GM12878 (cell line): Measurements from ENCODE around the gene KIAA0319L. TPM values are rescaled to one million over a fixed set of nuclear protein-coding genes. Genes with fewer than 3 reads are reported as not detected.

Source experiments
- ATAC-seq: fragments of 200-7000 bp; cut with Tn5 transposase; 3 replicates; pipeline ENCODE4 v1.9.1; 2020; ENCODE audit warnings: mild to moderate bottlenecking, moderate library complexity
- BruUV-seq: library from RNA; stranded (reverse); fragments of 400-500 nt; replicated peaks from 2 replicates; lab custom pipeline; 2021; lab: Mats Ljungman, UMichigan
- CTCF ChIA-PET: fragments of 300-600 bp; sonication (Branson Sonifier 250); formaldehyde crosslinking; extraction: SDS; loops from one replicate; lab custom pipeline; 2021; ENCODE audit warnings: inconsistent platforms; lab: Yijun Ruan, JAX
- POLR2A ChIA-PET: fragments of 350-600 bp; formaldehyde crosslinking; extraction: SDS; loops from one replicate; lab custom pipeline; 2021; ENCODE audit warnings: inconsistent platforms; lab: Charles Lee
- RAD21 ChIA-PET: fragments of 300-600 bp; sonication (Branson Sonifier 250); formaldehyde crosslinking; loops from one replicate; lab custom pipeline; 2023; ENCODE audit warnings: antibody characterized with exemption; ENCODE audit not compliant: unreplicated experiment; lab: Charles Lee
- SMC1A ChIA-PET: fragments of 300-600 bp; sonication (Branson Sonifier 250); formaldehyde crosslinking; loops from one replicate; lab custom pipeline; 2023; ENCODE audit not compliant: unreplicated experiment, uncharacterized antibody; lab: Charles Lee
- DNase-seq: peaks from one replicate; pipeline ENCODE4 v3.0.0-alpha.2; 2011; ENCODE audit warnings: low read depth, low spot score
- FAIRE-seq: peaks from 3 replicates; lab custom pipeline; 2011; peaks lifted over from hg19 to GRCh38; lab: Jason Lieb, UNC
- H2AFZ ChIP-seq: 2 replicates; pipeline ENCODE4 v1.6.0; 2011; ENCODE audit warnings: low read depth, low read length, control low read depth; ENCODE audit not compliant: control insufficient read depth
- H3K27ac ChIP-seq: 2 replicates; pipeline ENCODE4 v1.5.1; 2011; ENCODE audit warnings: control low read depth; ENCODE audit not compliant: control insufficient read depth, insufficient read depth
- H3K27me3 ChIP-seq, 2 experiments: replicated peaks in 1 of 2; 2 replicates each; pipeline versions ENCODE4 v1.6.0 to v1.6.1; 2011; ENCODE audit warnings: low read length in 1 of 2; ENCODE audit not compliant: control insufficient read depth in 2 of 2, insufficient read depth in 2 of 2
- H3K36me3 ChIP-seq, 2 experiments: 2 replicates each; pipeline ENCODE4 v1.5.1; 2011; ENCODE audit warnings: low read length in 1 of 2; ENCODE audit not compliant: control insufficient read depth in 2 of 2, insufficient read depth in 2 of 2
- H3K4me1 ChIP-seq: 2 replicates; pipeline ENCODE4 v1.6.1; 2011; ENCODE audit warnings: mild to moderate bottlenecking, low read length, moderate library complexity, mixed read lengths; ENCODE audit not compliant: control insufficient read depth, insufficient read depth
- H3K4me2 ChIP-seq: 2 replicates; pipeline ENCODE4 v1.6.0; 2011; ENCODE audit warnings: control low read depth; ENCODE audit not compliant: control insufficient read depth, insufficient read depth
- H3K4me3 ChIP-seq: fragments of 200-600 bp; sonication (generic); 2 replicates; pipeline ENCODE4 v1.5.1; 2016
- H3K79me2 ChIP-seq: 2 replicates; pipeline ENCODE4 v1.6.0; 2011; ENCODE audit warnings: low read length; ENCODE audit not compliant: control insufficient read depth, insufficient read depth
- H3K9ac ChIP-seq: 2 replicates; pipeline ENCODE4 v1.8.0; 2011; ENCODE audit warnings: low read length, control low read depth, mixed read lengths; ENCODE audit not compliant: control insufficient read depth, insufficient read depth
- H3K9me3 ChIP-seq: replicated peaks from 3 replicates; pipeline ENCODE4 v1.5.1; 2011; ENCODE audit warnings: mild to moderate bottlenecking, low read length; ENCODE audit not compliant: control insufficient read depth, insufficient read depth
- H4K20me1 ChIP-seq: 2 replicates; pipeline ENCODE4 v1.6.0; 2011; ENCODE audit not compliant: control insufficient read depth, insufficient read depth
- CBFB ChIP-seq: IDR thresholded peaks from 2 replicates; pipeline ENCODE4 v1.6.1; 2016; ENCODE audit warnings: antibody characterized with exemption, low read depth
- CBX3 ChIP-seq: fragments of 200-600 bp; sonication (generic); IDR thresholded peaks from 2 replicates; pipeline ENCODE4 v1.6.1; 2016; ENCODE audit warnings: low read depth, borderline replicate concordance
- CEBPB ChIP-seq, 2 experiments: fragments of 150-350 bp in 1 of 2; IDR thresholded peaks; 2 replicates each; pipeline ENCODE4 v1.6.1; 2012 to 2014; ENCODE audit warnings: low read depth in 2 of 2, low read length in 2 of 2, borderline replicate concordance in 1 of 2, inconsistent platforms in 1 of 2
- CHD2 ChIP-seq: IDR thresholded peaks from 2 replicates; pipeline ENCODE4 v1.6.1; 2011; ENCODE audit warnings: low read depth, low read length, improper control_type of control experiment, borderline replicate concordance
- JUND ChIP-seq: IDR thresholded peaks from 2 replicates; pipeline ENCODE4 v1.6.1; 2012; ENCODE audit warnings: low read depth, mild to moderate bottlenecking, low read length, improper control_type of control experiment, moderate library complexity
- PKNOX1 ChIP-seq: fragments of 450-650 bp; IDR thresholded peaks from 2 replicates; pipeline ENCODE4 v1.6.1; 2016; ENCODE audit warnings: mild to moderate bottlenecking
- RAD21 ChIP-seq: IDR thresholded peaks from 2 replicates; pipeline ENCODE4 v1.6.1; 2011; ENCODE audit warnings: mild to moderate bottlenecking, low read depth, low read length, moderate library complexity; ENCODE audit not compliant: insufficient read depth
- RELA ChIP-seq: fragments of 450-650 bp; IDR thresholded peaks from 2 replicates; pipeline ENCODE4 v1.8.0; 2014; ENCODE audit warnings: borderline replicate concordance; ENCODE audit not compliant: partially characterized antibody
- RFX5 ChIP-seq: IDR thresholded peaks from 2 replicates; pipeline ENCODE4 v1.6.1; 2011; ENCODE audit warnings: low read depth, low read length, improper control_type of control experiment
- SMC3 ChIP-seq: IDR thresholded peaks from 2 replicates; pipeline ENCODE4 v1.6.1; 2011; ENCODE audit warnings: low read length, improper control_type of control experiment, borderline replicate concordance
- USF2 ChIP-seq: IDR thresholded peaks from 2 replicates; pipeline ENCODE4 v1.6.1; 2011; ENCODE audit warnings: low read depth, low read length, improper control_type of control experiment, borderline replicate concordance
- YBX1 ChIP-seq: fragments of 450-650 bp; IDR thresholded peaks from 2 replicates; pipeline ENCODE4 v1.6.1; 2016; ENCODE audit warnings: antibody characterized with exemption
- ZSCAN29 ChIP-seq: fragments of 450-650 bp; IDR thresholded peaks from 2 replicates; pipeline ENCODE4 v1.6.1; 2017; ENCODE audit warnings: mild to moderate bottlenecking, moderate library complexity
- ZZZ3 ChIP-seq: IDR thresholded peaks from 2 replicates; pipeline ENCODE4 v1.6.1; 2011; ENCODE audit warnings: low read depth; ENCODE audit not compliant: control insufficient read depth, insufficient read length
- WGBS: methylation state at CpG from one replicate; pipeline ENCODE4 v1.1.6; 2016; ENCODE audit warnings: low lambda C conversion rate; ENCODE audit not compliant: insufficient replicate concordance, insufficient coverage; ENCODE audit errors: missing lambda C conversion rate; 5-methylcytosine and 5-hydroxymethylcytosine counted together
- in situ Hi-C: fragments of 300-500 bp; cut with MboI; formaldehyde crosslinking; loops from 9 replicates; pipeline ENCODE4 v1.14.3; 2018; ENCODE audit warnings: mixed read lengths
- intact Hi-C: fragments of 100-400 bp; cut with micrococcal nuclease; formaldehyde crosslinking; loops from one replicate; pipeline ENCODE4 v1.14.2; 2022; ENCODE audit not compliant: unreplicated experiment
- polyA plus RNA-seq, 11 experiments: library from polyadenylated mRNA; depleted of rRNA in 4 of 11; unstranded in 6 of 11; stranded (reverse) in 5 of 11; fragments of >200 nt; fragmentation: Nextera tagmentation in 4 of 11; fragmentation: Illumina TruSeq in 1 of 11; extraction: Ambion mirVana in 4 of 11; extraction: Trizol in 1 of 11; gene quantifications; 1 replicate in 1 of 11; 2 replicates in 10 of 11; pipeline versions ENCODE4 v1.2.1 to v1.2.3, GENCODE V29; 2011 to 2016; ENCODE audit warnings: inconsistent platforms in 2 of 11, missing spikeins in 2 of 11, low read depth in 1 of 11
- total RNA-seq, 4 experiments: library from RNA; depleted of rRNA in 3 of 4; stranded (reverse); fragments of >200 nt in 3 of 4; fragmentation: Illumina TruSeq in 1 of 4; extraction: Trizol in 1 of 4; gene quantifications; 2 replicates each; pipeline versions ENCODE4 v1.2.1 to v1.2.3, GENCODE V29; 2013 to 2021
- TF ChIP-seq, protein P1 (sequence below): fragments of 450-650 bp; IDR thresholded peaks from 2 replicates; pipeline ENCODE4 v1.6.1; 2017; ENCODE audit warnings: mild to moderate bottlenecking
- TF ChIP-seq, protein P2 (sequence below): IDR thresholded peaks from 2 replicates; pipeline ENCODE4 v1.6.1; 2012; ENCODE audit warnings: low read depth, low read length, improper control_type of control experiment

Gene KIAA0319L
- total and polyA plus RNA-seq, 10 of the 15 experiments (the other 5 are each of a cell fraction or from before 2014, with no cell fraction given), result 2.6 to 57.8 (median 25.4) TPM

GRCh38 chr1:35600593-35600992 lies 43.4 kb upstream of the KIAA0319L start (continued):
- TF ChIP-seq SMC3 (no peak), ZZZ3 (no peak), CEBPB (IDR thresholded peaks at IDR 0.05; ENCODE audit: borderline replicate concordance in 1 of 2, low read depth in 2 of 2, low read length in 2 of 2) (no peak), CHD2 (no peak), USF2 (no peak), RAD21 (no peak)

DNA sequence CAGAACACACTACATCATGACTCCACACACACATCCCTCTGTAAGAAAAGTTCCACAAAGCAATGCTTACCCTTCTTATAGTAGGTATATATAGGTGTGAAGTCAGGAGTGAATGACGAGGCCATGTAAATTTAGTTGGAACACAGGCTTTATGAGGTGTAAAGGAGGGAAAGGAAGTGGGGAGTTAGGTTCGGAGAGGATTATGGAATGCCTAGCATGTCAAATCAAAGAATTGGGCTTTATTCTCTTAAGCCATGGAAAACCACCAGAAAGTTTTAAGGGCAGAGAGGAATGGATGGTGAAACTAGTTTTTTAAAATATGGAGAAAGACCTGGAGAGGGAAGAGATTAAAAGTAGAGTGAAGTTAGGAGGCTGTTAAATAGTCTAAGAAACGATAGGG lies 42.2 kb upstream of the KIAA0319L start:
- no peak overlapping the region for H3K4me2 ChIP-seq
- no peak for FAIRE-seq
- no peaks in the 10 kb centered on the region for H3K27me3 ChIP-seq
- ChIA-PET SMC1A (interaction anchor here (1.0 kb wide), 1 partner anchor 117 kb away, joined by 3 read pairs; no protein-coding TSS in a partner anchor), CTCF (interaction anchor here (0.8 kb wide), 1 partner anchor 116 kb away, joined by 4 read pairs; no protein-coding TSS in a partner anchor), RAD21 (interaction anchor here (1.3 kb wide), 1 partner anchor 116 kb away, joined by 3 read pairs; no protein-coding TSS in a partner anchor), POLR2A (interaction anchor here (0.6 kb wide), 1 partner anchor 144 kb away, joined by 4 read pairs; no protein-coding TSS in a partner anchor)
- no peak overlapping the region for H3K4me3 ChIP-seq
- intact Hi-C loops, result no loop called here
- no peak overlapping the region for H3K9ac ChIP-seq
- peaks cover 9 to 28% of the 10 kb centered on the region in 2 experiments; a peak in 3 of 4 replicates for H3K36me3 ChIP-seq
- no TSS peak for BruUV-seq
- no peak for DNase-seq
- no peak overlapping the region for H2AFZ ChIP-seq
- H4K20me1 ChIP-seq, result no peaks in the 10 kb centered on the region
- H3K4me1 ChIP-seq, result no peaks in the 10 kb centered on the region
- no peaks in the 10 kb centered on the region for H3K79me2 ChIP-seq
- 92% methylated on average over 3 of the region's 3 CpGs for WGBS
- H3K9me3 ChIP-seq, result no peaks in the 10 kb centered on the region
- H3K27ac ChIP-seq, result no peak overlapping the region
- ATAC-seq, result no peak
- in situ Hi-C loops, result no loop called here
- TF ChIP-seq, protein P1, sequence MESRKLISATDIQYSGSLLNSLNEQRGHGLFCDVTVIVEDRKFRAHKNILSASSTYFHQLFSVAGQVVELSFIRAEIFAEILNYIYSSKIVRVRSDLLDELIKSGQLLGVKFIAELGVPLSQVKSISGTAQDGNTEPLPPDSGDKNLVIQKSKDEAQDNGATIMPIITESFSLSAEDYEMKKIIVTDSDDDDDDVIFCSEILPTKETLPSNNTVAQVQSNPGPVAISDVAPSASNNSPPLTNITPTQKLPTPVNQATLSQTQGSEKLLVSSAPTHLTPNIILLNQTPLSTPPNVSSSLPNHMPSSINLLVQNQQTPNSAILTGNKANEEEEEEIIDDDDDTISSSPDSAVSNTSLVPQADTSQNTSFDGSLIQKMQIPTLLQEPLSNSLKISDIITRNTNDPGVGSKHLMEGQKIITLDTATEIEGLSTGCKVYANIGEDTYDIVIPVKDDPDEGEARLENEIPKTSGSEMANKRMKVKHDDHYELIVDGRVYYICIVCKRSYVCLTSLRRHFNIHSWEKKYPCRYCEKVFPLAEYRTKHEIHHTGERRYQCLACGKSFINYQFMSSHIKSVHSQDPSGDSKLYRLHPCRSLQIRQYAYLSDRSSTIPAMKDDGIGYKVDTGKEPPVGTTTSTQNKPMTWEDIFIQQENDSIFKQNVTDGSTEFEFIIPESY, result no peak
- TF ChIP-seq RFX5 (no peak), RELA (no peak), CBX3 (no peak), CBFB (no peak), YBX1 (no peak), JUND (no peak), PKNOX1 (no peak), ZSCAN29 (no peak)
- TF ChIP-seq, protein P2, sequence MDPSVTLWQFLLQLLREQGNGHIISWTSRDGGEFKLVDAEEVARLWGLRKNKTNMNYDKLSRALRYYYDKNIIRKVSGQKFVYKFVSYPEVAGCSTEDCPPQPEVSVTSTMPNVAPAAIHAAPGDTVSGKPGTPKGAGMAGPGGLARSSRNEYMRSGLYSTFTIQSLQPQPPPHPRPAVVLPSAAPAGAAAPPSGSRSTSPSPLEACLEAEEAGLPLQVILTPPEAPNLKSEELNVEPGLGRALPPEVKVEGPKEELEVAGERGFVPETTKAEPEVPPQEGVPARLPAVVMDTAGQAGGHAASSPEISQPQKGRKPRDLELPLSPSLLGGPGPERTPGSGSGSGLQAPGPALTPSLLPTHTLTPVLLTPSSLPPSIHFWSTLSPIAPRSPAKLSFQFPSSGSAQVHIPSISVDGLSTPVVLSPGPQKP, result no peak
